Measurements from ENCODE around the gene MUC15. TPM values are rescaled to one million over a fixed set of nuclear protein-coding genes. Genes with fewer than 3 reads are reported as not detected.

The MUC15 gene
- polyA plus RNA-seq, 3 donors = 3.0 to 5.6 (median 3.1) TPM

GRCh38 chr11:26578998-26579661 is 7.1 kb upstream of the MUC15 start:
- no peak for DNase-seq

GRCh38 chr11:26575946-26576345 is 3.9 kb upstream of the MUC15 start:
- DNase-seq = no peak

GRCh38 chr11:26573896-26574295 is 1.8 kb upstream of the MUC15 start:
- no peak for DNase-seq

GRCh38 chr11:26572770-26573402 is 823 bp upstream of the MUC15 start:
- peak; percentile 16 for DNase-seq

GRCh38 chr11:26569646-26570045 is 2.4 kb downstream of the MUC15 start:
- no peak for DNase-seq

GRCh38 chr11:26558190-26558589 is 13.9 kb downstream of the MUC15 start:
- DNase-seq = no peak

- no peak for DNase-seq
Measured at GRCh38 chr11:26557666-26558065, 14.4 kb downstream of the MUC15 start.

GRCh38 chr11:26556582-26556981 is 15.5 kb downstream of the MUC15 start:
- DNase-seq = no peak

GRCh38 chr11:26554455-26554854 is 17.6 kb downstream of the MUC15 start:
- DNase-seq = no peak

GRCh38 chr11:26553182-26553581 is 18.9 kb downstream of the MUC15 start:
- DNase-seq = no peak

- DNase-seq = no peak
Measured at GRCh38 chr11:26551186-26551801, 20.8 kb downstream of the MUC15 start.

- no peak for DNase-seq
Measured at GRCh38 chr11:26550022-26550421, 22.0 kb downstream of the MUC15 start.

GRCh38 chr11:26549176-26549575 is 22.9 kb downstream of the MUC15 start:
- DNase-seq = no peak

GRCh38 chr11:26541870-26542269 is 30.2 kb downstream of the MUC15 start:
- no peak for DNase-seq

- no peak for DNase-seq
Measured at GRCh38 chr11:26539517-26539916, 32.5 kb downstream of the MUC15 start.

- no peak for DNase-seq
Measured at GRCh38 chr11:26537341-26537740, 34.7 kb downstream of the MUC15 start.

GRCh38 chr11:26527685-26528084 is 44.4 kb downstream of the MUC15 start:
- no peak for DNase-seq

GRCh38 chr11:26522912-26523610 is 49.0 kb downstream of the MUC15 start:
- no peak for DNase-seq

- no peak for DNase-seq
Measured at GRCh38 chr11:26519469-26519868, 52.6 kb downstream of the MUC15 start.

- DNase-seq = no peak
Measured at GRCh38 chr11:26512196-26512595, 59.9 kb downstream of the MUC15 start.

- DNase-seq = no peak
Measured at GRCh38 chr11:26510756-26511155, 61.3 kb downstream of the MUC15 start.

GRCh38 chr11:26510164-26510563 is 61.9 kb downstream of the MUC15 start:
- DNase-seq = no peak

All from renal pelvis (tissue), 4 donors.